GM21786 (cell line): ENCODE measurements around the gene APOL1.

ENCODE experiments used
- ATAC-seq: cut with Tn5 transposase; IDR thresholded peaks from one replicate; pipeline ENCODE4 v1.9.1; 2021; ENCODE audit not compliant: unreplicated experiment

APOL1 gene

DNA sequence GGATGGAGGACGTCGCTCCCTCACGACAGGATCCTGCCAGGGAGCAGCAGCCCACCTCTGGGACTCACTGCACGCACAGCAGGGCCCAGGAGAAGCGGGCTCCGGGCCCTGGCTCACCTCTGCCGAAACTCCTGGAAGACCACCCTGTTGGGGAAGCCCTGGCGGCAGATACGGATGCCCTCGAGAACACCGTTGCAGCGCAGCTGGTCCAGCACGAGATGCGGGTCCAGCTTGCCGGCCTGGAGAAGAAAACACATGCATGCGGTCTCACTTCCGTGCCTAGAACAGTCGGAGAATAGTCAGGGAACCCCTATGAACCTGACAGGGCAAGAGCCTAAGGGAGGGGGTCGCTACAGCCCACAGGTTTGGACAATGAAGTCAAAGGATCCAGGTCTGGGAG lies 52.9 kb downstream of the APOL1 start:
- ATAC-seq, result no peak

GRCh38 chr22:36306227-36306626 lies 53.3 kb downstream of the APOL1 start:
- ATAC-seq, result no peak

DNA sequence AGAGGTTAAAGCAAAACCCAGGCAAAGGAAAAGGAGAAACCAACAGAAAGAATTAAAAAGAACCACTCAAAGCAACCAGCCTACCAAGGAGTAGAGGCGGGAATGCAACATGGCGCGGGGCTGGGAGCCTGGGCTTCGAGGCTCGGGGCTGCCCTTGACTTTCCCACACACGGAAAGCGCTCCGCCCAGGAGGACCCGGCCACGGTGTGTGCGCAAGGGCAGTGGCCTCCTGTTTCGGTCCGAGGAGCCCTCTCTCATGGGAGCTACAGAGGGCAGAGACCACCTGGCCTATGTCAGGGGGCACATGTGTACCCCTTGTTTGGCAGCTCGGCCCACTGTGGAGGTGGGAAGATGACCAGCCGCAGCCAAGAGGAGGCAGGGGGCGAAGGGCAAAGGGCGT lies 55.9 kb downstream of the APOL1 start:
- ATAC-seq, result no peak

DNA sequence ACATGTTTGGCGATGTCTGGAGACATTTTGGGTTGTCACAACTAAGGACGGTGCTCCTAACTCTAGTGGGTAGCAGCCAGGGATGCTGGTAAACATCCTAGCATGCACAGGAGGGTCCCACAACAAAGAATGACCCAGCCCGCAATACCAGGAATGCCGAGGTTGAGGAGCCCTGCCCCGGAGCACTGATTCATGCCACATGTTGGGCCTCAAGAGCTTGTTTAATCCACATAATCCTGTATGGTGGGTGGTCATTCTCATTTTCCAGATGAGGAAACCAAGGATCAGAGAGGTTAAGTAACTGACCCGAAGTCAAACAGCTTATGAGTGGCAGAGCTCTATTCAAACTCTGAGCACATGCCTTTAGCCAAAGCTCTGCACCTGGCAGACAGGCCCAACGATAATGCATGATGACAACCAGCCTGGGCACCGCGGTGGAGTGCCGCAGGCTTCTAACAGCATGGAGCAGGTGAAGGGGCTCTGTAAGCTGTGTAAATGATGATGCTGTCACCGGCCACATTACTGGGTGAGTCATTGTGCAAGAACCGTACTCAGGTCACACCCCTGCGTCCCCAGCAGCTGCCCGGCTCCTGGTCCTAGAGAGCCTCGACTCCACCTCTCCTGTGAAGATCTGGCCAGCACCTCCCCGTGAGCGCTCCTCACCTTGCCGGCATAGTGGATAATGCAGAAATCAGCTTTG lies 58.6 kb downstream of the APOL1 start:
- no peak for ATAC-seq

DNA sequence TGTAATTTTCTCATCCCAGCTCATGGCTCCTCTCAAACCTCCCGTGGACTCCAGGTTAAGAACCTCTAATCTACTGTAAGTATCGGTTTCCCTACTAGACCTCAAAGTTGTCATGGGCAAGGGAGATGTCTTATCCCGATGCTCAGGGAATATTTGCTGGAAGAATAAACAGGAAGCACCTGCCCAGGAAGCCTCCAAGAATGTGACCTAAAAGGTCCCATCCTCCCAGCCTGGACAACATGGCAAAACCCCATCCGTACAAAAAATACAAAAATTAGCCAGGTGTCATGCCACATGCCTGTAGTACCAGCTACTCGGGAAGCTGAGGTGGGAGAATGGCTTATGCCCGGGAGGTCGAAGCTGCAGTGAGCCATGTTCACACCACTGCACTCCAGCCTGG lies 62.4 kb downstream of the APOL1 start:
- ATAC-seq, result no peak

DNA sequence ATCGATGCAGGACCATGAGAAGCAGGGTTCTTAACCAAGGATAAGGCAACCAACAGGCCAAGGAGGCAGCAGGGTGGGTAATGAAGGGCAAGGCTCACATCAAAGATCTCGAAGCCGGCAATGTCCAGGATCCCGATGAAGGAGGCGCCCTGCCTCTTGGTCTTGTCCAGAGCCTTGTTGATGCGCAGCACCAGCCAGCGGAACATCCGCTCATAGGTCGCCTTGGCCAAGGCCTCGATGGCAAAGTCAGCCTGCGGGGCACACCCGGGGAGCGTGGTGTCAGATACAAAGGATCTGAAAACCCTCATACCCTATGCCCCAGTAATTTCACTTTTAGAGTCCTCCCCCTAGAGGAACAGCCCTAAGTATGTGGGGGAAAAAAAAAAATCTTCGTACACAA lies 63.5 kb downstream of the APOL1 start:
- no peak for ATAC-seq
